ENCODE results near the gene SLC7A4.
A peak's percentile ranks its signal among the peaks of the same experiment; 100 is the strongest.
"Not testable (repeated sequence)": the region's sequence is repeated elsewhere in the genome, so short reads cannot be mapped to it uniquely, and the experiment has no call there.

Gene SLC7A4

GRCh38 chr22:21012446-21013407 lies 19.6 kb downstream of the SLC7A4 start:
- Mint-ChIP-seq H3K27ac (no peak overlapping the region), H3K4me1 (ENCODE audit: low read depth) (peaks cover 15% of the 10 kb centered on the region), H3K9me3 (no peaks in the 10 kb centered on the region), H3K27me3 (ENCODE audit: low read depth) (peaks cover 7% of the 10 kb centered on the region), H3K36me3 (ENCODE audit: low read depth) (no peaks in the 10 kb centered on the region), H3K4me3 (no peak overlapping the region)
- no peak for DNase-seq (ENCODE audit: low spot score)

- Mint-ChIP-seq H3K27me3 (ENCODE audit: low read depth) (peaks cover 7% of the 10 kb centered on the region), H3K27ac (no peak overlapping the region)
These were observed 21.8 kb downstream of the SLC7A4 start for GRCh38 chr22:21010426-21011113.

GRCh38 chr22:21009638-21010425 lies 22.5 kb downstream of the SLC7A4 start:
- Mint-ChIP-seq H3K27ac (no peak overlapping the region), H3K4me1 (ENCODE audit: low read depth) (peaks cover 10% of the 10 kb centered on the region), H3K27me3 (ENCODE audit: low read depth) (peaks cover 5% of the 10 kb centered on the region), H3K9me3 (no peaks in the 10 kb centered on the region), H3K4me3 (no peak overlapping the region), H3K36me3 (ENCODE audit: low read depth) (no peaks in the 10 kb centered on the region)
- no peak for DNase-seq (ENCODE audit: low spot score)

More at GRCh38 chr22:21010426-21011113, 21.8 kb downstream of the SLC7A4 start:
- Mint-ChIP-seq H3K4me1 (ENCODE audit: low read depth) (peaks cover 15% of the 10 kb centered on the region), H3K9me3 (no peaks in the 10 kb centered on the region), H3K36me3 (ENCODE audit: low read depth) (no peaks in the 10 kb centered on the region), H3K4me3 (no peak overlapping the region)
- DNase-seq (ENCODE audit: low spot score): no peak

DNA sequence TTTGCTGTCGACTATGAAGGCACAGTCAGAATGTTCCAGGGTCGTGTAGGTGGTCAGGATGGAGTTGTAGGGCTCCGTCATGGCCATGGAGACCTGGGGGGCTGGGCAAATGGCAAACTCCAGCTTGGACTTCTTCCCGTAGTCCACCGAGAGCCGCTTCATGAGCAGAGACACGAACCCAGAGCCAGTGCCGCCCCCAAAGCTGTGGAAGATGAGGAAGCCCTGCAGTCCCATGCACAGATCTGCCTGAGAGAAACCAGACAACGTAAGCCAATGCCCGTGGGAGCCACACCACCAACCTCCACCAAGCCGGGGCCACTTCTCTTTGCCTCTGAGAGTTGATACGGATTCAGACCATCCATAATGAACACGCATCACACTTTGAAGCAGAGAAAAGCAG lies 23.2 kb downstream of the SLC7A4 start:
- not testable (repeated sequence) for DNase-seq (ENCODE audit: low spot score); H3K4me3 Mint-ChIP-seq; H3K36me3 Mint-ChIP-seq (ENCODE audit: low read depth); H3K27me3 Mint-ChIP-seq (ENCODE audit: low read depth); H3K27ac Mint-ChIP-seq; H3K4me1 Mint-ChIP-seq (ENCODE audit: low read depth); H3K9me3 Mint-ChIP-seq

- no peak overlapping the region for H3K27ac Mint-ChIP-seq
These were observed 28.6 kb downstream of the SLC7A4 start for GRCh38 chr22:21003782-21004181.

GRCh38 chr22:21001601-21002325 lies 30.6 kb downstream of the SLC7A4 start, which contains the start of gene THAP7:
Gene THAP7 (minus strand): TSS chr22:21002118. CDS start chr22:21001911, 207 bp downstream.
- Mint-ChIP-seq H3K27ac (peak within 1 kb of the TSS; percentile 99), H3K4me3 (peak within 1 kb of the TSS; percentile 95), H3K4me1 (ENCODE audit: low read depth) (peaks cover 7% of the 10 kb centered on the region), H3K36me3 (ENCODE audit: low read depth) (peaks cover 10% of the 10 kb centered on the region), H3K27me3 (ENCODE audit: low read depth) (no peaks in the 10 kb centered on the region), H3K9me3 (no peaks in the 10 kb centered on the region)
- DNase-seq (ENCODE audit: low spot score): peak; percentile 97

More at GRCh38 chr22:21003782-21004181, 28.6 kb downstream of the SLC7A4 start:
- Mint-ChIP-seq H3K36me3 (ENCODE audit: low read depth) (peaks cover 4% of the 10 kb centered on the region), H3K4me1 (ENCODE audit: low read depth) (peaks cover 7% of the 10 kb centered on the region), H3K4me3 (peak overlapping the region; percentile 95), H3K9me3 (no peaks in the 10 kb centered on the region), H3K27me3 (ENCODE audit: low read depth) (no peaks in the 10 kb centered on the region)
- DNase-seq (ENCODE audit: low spot score): no peak

DNA sequence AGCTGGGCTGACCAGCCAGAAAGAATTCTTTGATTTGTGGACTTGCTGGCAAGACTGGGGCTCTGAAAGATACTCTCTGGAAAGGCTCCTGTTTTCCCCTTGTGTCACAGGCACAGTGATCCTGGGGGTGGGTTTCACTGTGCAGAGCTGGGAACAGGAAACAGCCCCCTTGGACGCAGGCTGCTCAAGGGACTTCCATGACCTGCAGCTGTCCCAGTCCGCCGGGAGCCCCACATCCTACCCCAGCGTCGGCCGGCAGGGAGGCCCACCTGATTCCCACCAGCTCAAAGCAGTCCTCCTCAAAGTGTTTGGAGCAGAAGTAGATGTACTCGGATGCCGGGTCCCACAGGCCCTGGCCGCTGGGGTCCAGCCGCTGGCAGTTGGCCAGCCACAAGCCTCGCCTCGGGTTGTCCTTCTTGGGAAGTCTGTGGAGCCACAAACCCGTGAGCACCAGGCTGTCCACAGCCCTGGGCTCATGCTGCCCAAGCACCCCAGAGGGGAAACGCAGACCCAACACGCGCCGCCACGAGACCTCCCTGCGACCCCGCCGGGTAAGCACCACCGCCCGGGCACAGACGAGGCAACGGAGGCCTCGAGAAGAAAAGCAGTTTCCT lies 31.3 kb downstream of the SLC7A4 start:
- H3K4me1 Mint-ChIP-seq (ENCODE audit: low read depth): peaks cover 7% of the 10 kb centered on the region
- DNase-seq (ENCODE audit: low spot score): no peak

DNA sequence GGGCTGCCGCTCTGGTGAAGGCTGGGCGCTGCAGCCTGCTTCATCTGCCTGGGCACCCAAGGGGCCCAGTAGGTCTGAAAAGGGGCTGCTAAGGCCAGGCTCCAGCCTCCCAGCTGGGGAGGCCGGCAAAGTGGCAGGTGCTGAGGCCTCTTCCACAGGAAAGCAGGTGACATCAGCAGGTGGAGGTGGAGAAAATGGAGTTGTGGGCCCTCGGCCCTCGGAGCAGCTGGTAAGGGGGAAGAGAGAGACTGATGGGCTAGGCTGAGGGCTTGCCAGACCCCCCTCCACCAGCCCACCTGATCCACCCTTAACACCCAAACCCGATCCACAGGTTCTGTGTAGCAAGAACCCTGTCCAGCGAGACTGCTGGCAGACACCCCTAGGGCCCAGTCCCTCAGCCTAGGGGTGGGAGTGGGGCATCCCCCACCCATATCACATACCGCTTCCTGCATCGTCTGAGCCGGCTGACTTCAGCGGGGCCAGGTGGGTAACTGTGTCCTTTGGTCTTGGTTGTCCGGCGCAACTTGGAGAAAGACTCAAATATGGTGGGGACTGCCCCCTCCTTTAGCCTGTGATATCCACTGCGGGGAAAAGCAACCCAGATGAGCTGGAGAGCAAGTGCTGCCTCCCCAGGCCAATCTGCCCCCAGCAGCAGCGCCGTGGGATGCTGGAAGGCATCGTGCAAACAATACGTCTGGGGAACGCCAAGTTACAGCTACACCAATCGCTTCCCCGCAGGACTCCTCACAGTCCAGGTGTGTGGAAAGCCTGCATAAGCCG lies 32.0 kb downstream of the SLC7A4 start:
- Mint-ChIP-seq H3K9me3 (no peaks in the 10 kb centered on the region), H3K36me3 (ENCODE audit: low read depth) (peaks cover 13% of the 10 kb centered on the region), H3K4me1 (ENCODE audit: low read depth) (peaks cover 7% of the 10 kb centered on the region), H3K4me3 (peak overlapping the region; percentile 95), H3K27me3 (ENCODE audit: low read depth) (no peaks in the 10 kb centered on the region), H3K27ac (peak overlapping the region; percentile 99)
- no peak for DNase-seq (ENCODE audit: low spot score)

More for the DNA sequence above, 31.3 kb downstream of the SLC7A4 start:
- peaks cover 12% of the 10 kb centered on the region for H3K36me3 Mint-ChIP-seq (ENCODE audit: low read depth)
- no peaks in the 10 kb centered on the region for H3K9me3 Mint-ChIP-seq
- H3K27ac Mint-ChIP-seq: peak overlapping the region; percentile 99
- no peaks in the 10 kb centered on the region for H3K27me3 Mint-ChIP-seq (ENCODE audit: low read depth)
- peak overlapping the region; percentile 95 for H3K4me3 Mint-ChIP-seq

DNA sequence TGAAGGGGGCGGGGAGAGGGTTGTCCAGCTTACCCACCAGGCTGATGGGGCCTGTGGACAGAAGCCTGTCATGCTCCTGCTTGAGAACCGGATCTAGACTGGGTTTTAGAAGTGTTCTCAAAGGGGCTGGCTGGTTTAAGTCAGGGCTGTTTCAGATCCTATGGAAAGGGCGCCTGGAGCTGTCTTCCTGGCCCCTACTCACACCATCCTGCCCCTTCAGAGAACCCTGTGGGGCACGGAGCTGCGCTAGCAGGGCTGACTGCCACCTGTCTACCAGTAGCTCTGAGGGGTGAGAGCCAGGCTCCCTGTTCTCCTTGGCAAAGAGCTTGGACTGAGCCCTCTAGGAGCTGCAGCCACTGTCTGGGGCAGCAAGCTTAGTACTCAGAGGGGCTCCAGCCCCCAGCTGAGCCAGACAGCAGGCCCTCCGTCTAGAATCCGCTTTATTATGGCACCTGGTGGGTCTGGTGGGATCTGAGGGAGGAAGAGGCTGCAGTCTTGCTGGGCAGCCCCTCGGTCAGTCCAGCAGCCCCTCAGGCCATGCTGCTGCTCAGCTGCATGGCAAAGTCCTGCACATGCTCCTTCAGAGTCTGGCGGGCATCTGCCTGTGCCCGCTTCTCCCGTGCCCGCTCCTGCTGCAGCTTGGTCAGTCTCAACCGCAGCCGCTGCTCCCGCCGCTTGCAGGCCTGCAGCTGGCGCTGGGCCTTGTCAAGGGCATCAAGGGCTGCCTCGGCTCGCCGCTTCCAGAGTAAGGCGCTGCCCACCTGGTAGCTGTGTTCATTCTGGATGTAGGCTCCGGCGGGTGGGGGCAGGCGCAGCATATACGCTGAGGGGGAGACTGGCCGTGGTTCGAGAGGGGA lies 32.8 kb downstream of the SLC7A4 start:
- DNase-seq (ENCODE audit: low spot score): no peak
- Mint-ChIP-seq H3K4me3 (peak overlapping the region; percentile 95), H3K27ac (peak overlapping the region; percentile 73), H3K36me3 (ENCODE audit: low read depth) (peaks cover 13% of the 10 kb centered on the region), H3K9me3 (no peaks in the 10 kb centered on the region), H3K27me3 (ENCODE audit: low read depth) (no peaks in the 10 kb centered on the region), H3K4me1 (ENCODE audit: low read depth) (peaks cover 7% of the 10 kb centered on the region)

- no peaks in the 10 kb centered on the region for H3K27me3 Mint-ChIP-seq (ENCODE audit: low read depth)
- no peak overlapping the region for H3K4me3 Mint-ChIP-seq
- H3K36me3 Mint-ChIP-seq (ENCODE audit: low read depth): peaks cover 13% of the 10 kb centered on the region
- no peaks in the 10 kb centered on the region for H3K9me3 Mint-ChIP-seq
- peak overlapping the region; percentile 45 for H3K27ac Mint-ChIP-seq
- H3K4me1 Mint-ChIP-seq (ENCODE audit: low read depth): peaks cover 7% of the 10 kb centered on the region
- DNase-seq (ENCODE audit: low spot score): no peak
These were observed 33.7 kb downstream of the SLC7A4 start for GRCh38 chr22:20998411-20999336.
